ENCODE data around the gene CLEC11A.

CLEC11A gene, protein sequence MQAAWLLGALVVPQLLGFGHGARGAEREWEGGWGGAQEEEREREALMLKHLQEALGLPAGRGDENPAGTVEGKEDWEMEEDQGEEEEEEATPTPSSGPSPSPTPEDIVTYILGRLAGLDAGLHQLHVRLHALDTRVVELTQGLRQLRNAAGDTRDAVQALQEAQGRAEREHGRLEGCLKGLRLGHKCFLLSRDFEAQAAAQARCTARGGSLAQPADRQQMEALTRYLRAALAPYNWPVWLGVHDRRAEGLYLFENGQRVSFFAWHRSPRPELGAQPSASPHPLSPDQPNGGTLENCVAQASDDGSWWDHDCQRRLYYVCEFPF

DNA sequence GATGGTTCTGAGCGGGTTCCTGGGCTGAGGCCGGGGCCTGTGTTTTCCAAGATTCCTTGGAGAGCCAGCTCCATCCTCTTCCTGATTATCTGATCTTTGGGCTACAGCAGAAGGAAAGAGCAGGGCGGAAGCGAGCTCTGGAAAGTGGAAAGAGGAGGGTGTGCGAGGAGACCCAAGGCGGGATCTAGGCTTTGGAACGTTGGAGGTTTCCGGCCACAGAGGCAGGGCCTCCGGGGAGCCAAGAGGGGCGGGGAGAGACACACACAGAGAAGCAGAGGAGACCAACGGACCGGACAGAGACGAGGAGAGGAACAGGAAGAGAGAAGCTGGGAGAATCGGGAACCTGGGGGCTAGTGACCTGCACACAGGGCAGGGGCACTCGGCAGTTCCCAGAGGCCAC, at the start of gene CLEC11A:
Gene CLEC11A (plus strand): TSS at position 296 of the 400 bp plus-strand sequence. CDS start 162 bp downstream, outside the sequence.
- no peak for DNase-seq

DNA sequence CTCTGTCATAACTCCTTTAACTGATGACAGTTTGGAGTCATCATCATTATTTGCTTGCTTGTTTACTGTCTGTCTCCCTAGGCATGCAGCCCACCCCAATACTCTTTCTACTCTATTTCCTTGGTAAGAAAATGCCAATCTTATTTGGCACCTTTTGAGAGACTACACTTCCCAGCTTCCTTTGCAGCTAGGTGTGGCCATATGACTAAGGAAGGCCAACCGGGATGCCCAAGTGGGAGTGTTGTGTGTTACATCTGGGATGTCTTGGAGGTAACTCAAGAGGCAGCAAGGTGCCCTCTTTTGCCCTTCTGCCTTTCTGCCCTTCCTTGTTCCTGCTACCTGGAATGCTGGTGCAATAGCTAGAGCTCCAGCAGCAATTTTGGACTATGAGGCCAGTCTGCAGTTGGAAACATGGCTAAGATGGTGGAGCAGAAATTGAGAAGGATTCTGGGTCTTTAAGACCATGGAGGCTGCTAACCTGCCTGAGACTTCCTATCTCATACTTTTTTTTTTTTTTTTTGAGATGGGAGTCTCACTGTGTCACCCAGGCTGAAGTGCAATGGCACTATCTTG, 46.5 kb upstream of the CLEC11A start:
- no peak for DNase-seq

DNA sequence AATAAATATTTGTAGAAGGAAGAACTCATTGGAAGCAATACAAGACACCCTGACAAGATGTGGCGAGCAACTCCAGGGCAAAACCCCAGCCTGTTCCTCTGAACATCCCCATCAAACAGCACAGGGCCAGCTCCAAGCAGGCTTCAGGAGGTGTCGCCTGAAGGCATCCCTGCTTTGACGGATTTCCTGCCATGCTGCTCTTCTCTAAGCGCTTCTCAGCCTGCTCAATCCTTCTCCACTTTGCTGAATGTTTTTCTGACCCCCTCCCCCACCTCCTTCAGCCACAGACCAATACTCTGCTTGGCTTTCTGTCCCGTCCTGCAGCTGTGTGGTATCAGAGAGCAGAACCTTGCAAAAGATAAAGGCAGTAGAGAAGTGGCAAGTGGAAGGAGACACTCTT, 45.5 kb upstream of the CLEC11A start:
- DNase-seq: no peak

DNA sequence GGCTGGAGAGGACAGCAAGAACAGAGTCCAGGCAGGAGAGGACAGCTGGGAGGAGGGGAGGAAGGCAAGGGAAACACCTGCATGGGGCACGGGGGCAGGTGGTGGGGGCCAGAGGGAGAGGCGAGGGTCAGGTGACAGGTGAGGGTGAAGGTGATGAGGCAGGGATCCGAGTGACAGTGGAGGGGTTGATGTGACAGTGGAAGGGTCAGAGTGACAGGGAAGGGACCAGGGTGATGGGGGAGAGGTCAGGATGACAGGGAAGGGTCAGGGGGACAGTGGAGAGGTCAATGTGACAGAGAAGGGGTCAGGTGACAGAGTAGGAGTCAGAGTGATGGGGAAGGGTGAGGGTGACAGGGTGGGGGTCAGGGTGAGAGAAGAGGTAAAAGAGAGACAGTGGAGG, 44.8 kb upstream of the CLEC11A start:
- DNase-seq: no peak

DNA sequence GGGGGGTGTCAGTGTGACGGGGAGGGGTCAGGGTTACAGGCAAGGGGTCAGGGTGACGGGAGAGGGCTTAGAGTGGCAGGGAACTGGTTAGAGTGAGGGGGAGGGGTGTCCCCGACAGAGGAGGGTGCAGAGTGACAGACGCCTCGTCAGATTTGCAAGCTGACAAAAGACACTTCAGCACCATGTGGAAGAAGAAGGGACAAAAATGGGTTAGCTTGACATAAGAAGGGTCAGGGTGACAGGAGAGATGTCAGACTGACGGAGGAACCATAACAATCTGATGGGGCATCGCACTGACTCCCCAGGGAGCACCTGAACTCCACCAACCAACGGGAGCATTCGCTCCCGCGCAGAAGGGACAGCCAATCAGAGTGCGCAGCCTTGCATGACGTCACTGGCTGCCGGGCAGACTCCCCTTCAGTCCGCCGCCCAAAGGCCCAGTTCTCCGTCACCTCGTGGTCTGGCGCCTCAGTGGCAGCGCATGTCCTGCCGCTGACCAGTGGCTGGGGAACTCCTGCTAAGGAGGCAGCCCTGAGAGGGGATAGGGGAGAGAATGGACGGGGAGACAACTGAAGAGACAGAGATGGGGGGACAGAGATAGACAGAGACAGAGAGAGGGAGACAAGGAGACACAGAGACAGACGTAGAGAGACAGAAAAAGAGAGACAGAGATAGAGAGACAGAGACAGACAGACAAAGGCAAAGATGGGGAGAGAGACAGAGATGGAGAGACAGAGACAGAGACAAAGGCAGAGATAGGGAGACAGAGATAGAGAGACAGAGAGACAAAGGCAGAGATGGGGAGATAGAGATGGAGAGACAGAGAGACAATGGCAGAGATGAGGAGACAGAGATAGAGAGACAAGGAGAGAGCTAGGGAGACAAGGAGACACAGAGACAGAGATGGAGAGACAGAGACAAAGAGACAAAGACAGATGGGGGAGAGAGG, 43.7 kb upstream of the CLEC11A start:
- peak; percentile 26 to 72 for DNase-seq

DNA sequence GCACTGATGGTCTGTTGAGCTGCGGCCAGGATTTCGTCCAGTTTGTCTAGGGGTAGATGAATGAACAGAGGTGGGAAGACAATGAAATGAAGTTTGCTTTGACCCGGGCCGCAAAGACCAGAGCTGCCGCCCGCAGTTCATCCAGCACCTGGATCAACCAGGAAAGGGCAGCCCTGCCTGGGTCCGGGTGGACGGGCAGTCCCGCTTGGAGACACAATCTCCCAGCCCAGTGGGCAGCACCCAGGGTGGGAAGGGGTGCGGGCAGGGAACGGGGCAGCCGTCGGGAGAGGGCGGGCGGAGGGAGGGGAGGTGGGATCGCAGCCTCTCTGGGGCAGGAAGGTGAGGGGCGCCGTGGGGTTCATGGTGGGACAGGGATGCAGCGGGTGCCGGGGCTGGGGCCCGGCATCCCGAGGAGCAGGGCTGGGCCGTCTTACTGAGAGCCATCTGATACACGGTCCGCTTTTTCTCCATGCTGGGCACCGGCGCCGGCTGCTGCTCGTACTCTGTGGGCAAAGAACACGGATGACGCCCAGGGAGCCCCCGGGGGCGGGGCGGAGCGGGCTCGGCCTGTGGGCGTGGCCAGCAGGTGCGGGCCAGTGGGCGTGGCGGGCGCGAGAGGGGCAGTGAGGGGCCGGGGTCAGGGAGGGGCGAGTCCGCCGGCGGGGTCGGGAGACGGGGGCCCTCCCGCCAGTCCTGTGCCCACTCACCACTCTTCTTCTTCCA, 36.7 kb upstream of the CLEC11A start:
- DNase-seq: no peak

DNA sequence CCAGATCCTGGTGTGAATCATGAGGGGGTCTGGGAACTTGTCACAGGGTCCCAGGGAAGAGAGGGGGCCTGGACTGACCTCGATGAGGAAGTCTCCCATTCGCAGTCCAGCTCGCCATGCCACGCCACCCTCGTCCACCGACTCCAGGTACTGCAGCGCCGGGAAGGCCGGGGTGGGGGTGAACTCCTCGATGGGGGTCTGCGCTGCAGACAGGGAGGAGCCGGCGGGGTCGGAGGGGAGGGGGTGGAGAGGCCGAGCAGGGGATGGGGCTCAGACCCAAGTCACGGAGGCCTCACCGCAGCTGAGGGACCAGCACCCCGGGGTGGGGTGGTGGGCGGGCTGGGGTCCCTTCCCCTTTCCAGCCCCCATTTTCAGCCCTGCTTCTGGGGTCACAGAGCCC, 34.4 kb upstream of the CLEC11A start:
- no peak for DNase-seq

DNA sequence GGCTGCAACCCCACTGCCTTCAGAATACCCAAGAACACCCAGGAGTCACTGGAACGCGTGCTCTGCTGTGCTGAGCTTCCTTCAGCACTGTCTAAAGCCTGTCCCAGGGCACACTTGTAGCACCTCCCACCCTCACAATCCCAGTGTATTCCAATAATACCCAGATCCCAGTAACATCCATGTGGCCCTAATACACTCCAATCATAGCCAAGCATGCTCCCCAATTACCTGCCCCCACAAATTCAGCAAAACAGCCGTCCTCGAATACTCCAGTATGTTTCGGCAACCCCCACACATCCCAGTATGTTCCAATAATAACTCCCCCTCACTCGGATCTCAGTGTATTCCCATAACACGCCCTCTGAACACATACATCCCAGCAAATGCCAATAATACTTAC, 32.7 kb upstream of the CLEC11A start:
- DNase-seq: no peak

DNA sequence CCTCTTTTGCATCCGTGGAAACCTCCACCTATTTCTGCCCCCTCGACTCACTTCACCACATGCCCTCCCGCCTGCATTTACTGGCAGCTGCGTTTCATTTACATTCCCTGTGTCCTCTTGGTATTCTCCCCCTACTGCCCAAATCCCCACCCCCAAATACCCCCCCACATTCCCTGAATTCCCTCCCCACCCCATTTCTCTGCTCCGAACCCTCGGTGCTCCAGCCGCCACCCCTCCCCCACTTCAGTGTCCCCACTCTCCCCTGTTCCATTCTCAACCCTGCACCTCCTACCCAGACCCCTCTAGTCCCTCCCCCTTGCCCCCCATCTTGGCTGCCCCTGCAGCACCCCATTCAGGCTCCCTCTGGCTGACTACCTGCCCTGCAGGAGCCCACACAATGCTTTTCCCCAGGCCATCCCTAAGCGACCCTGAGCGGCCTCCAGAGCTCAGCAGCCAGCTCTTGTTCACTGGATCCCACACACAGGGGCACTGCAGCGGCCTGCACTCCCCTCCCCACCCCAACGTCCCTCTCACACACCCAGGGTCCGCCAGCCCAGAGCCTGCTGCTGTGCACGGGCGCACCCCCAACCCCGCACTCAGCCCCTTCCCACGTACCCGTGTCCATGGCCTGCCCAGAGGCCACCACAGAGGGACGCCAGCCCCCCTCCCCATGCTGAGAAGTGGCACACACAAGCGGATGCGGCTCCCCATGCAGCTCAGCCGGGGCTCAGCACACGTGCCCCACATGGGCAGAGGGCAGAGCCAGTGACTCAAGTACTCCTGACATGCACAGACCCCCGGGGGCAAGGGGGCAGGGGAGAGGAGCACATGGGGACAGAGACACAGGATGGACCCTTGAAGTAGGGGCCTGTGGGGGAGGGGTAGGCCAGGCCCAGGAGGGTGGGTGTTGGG, 29.8 kb upstream of the CLEC11A start:
- DNase-seq: no peak

DNA sequence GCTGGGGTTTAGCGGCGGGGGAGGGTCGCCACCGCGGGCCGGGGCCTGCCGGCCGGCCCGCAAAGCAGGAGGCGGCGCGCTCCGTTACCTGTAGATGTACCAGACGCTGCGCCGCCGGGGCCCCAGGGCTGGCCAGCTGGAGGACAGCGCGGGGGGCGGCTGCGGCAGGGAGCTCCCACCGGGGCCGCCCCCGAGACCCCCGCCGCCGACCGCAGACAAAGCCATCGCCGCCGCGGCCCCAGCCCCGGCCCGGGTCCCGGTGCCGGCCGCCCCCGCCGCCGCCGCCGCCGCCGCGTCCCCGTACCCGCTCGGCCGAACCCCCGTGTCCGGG, 28.4 kb upstream of the CLEC11A start:
- no peak for DNase-seq

DNA sequence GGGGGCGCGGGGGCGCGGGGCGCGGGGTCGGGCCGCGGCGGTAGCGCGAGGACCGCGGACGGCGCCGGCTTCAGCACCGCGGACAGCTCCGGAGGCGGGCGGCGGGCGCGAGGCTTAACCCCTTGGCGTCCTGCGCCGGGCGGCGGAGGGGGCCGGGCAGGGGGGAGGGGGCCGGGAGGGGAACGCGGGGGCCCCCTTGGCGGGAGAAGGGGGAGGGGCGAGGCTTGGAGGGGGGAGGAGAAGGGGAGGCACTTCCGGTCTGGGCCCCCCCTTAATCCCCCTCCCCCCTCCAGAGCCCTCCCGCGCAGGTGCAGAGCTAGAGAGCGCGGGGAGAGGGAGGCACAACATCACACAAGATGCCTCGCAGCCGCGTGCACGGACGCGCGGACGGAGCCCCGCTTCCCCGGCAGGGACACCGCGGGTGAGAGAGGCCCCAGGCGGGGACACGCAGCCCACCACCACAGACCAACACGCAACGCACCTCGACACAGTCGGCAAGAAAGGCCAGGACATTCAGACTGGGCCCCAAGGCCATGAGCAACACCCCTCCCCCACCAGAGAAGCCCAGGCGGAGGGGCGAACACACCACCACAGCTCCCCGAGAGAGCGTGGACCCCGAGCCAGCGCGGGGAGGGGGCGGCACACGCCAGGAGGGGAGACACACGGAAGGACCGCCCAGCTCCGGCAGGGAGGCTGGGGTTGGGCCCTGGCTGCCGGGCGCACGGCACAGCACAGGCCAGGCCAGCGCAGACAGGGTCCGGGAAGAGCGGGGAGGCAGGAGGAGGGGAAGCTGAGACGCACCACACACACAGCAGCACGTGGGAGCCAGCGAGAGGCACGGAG, 27.7 kb upstream of the CLEC11A start:
- DNase-seq: no peak

DNA sequence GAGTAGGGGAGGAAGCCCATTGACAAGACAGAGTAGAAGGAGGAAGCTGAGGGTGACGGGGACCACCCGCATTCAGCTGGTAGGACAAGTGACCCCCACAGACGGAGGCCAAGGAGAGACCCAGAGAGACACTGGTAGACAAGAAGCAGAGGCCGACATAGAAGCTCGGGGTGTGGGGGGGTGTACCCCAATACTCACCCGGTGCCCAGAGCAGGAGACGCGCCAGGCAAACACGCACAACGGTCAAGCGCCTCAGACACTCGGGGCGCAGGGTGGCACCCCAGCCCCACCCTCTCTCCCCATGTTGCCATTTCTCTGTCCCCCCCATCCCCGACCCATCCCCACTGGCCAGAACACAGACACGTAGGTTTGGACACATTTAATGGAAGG, 27.1 kb upstream of the CLEC11A start:
- DNase-seq: no peak

DNA sequence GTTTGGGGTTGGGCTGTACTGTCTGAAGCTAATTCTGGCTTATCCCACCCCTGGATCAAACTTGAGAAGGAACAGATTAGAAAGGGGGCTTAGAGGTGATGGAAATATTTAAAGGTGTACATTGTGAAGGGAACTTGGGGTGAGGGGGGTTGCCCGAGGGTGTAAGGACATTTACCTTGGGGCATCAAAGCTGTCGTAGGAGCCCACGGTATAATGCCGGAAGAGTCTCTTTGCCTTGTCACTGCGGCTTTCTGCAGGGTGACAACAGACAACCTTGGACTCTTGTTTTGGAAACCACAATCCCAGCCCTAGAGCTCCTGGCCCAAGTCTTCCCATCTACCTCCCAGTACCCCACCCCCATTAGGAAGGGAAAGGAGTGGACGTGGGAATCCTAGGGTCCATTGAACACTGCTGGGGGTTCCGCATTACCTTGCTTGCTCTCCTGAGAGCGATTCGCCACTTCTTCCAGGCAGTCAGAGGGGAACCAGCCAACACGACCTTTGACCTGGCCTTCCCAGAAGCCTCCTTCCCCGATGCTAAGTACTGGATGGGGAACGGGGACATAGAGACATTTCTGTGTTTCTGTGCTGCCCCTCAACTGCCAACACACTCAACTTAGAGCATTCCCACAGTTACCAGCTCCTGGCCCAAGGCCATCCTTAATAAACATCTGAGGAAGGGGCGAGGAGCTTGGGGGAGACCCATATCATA, 25.6 kb upstream of the CLEC11A start:
- DNase-seq: no peak

DNA sequence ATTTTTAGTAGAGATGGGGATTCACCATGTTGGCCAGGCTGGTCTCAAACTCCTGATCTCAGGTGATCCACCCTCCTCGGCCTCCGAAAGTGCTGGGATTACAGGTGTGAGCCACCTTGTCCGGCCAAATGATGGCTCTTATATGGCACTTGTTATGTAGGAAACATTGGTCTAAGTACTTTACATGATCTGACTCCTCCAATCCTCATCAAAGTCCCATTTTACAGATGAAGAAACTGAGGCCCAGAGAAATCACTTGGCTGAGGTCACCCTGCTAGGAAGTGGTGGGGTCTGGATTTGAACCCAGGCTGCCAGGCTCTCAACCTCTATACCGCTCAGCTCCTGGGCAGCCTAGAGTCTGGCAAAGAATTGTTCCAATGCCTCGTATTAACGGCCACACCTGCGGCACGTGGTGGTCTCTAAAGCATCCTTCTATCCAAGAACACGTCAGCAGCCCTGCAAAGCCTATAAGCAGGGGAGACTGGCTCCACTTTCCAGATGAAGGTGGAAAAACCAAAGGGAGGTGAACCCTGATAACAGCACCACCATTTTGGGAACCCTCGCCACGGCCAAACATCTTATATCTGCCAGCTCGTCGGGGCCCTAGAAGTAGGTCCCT, 21.7 kb upstream of the CLEC11A start:
- no peak for DNase-seq

DNA sequence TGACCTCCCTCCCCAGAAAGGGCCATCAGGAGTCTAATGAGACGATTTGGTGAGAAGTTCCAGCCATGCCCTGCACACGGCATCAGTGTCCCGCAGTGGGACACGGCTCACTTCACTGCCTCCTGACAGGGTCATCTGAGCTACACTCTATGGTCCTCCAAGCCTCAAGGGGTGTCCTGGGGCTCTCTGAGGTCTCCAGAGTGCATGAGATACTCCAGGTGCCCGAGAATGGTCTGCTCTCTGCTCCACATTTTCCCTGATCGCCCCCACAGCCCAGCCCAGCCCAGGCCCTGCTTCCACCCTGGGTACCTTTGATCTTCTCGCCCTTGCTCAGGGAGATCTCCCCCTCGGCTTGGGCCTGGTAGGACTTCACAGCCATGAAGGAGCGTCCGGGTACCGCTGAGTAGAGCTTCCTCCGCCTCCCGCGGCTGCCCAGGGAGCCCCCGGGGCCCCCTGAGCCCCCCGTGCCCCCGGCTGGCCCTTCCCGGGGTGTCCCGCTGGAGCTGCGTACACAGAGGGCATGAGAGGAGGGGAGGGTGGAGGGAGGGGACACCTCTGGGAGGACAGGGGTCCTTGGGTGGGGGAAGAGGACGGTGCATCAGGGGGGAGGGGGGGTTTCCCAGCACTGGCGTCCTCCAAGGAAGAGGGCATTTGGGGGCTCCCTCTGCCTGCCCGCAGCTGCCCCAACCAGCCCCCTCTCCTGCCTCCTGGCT, 20.9 kb upstream of the CLEC11A start:
- DNase-seq: no peak

DNA sequence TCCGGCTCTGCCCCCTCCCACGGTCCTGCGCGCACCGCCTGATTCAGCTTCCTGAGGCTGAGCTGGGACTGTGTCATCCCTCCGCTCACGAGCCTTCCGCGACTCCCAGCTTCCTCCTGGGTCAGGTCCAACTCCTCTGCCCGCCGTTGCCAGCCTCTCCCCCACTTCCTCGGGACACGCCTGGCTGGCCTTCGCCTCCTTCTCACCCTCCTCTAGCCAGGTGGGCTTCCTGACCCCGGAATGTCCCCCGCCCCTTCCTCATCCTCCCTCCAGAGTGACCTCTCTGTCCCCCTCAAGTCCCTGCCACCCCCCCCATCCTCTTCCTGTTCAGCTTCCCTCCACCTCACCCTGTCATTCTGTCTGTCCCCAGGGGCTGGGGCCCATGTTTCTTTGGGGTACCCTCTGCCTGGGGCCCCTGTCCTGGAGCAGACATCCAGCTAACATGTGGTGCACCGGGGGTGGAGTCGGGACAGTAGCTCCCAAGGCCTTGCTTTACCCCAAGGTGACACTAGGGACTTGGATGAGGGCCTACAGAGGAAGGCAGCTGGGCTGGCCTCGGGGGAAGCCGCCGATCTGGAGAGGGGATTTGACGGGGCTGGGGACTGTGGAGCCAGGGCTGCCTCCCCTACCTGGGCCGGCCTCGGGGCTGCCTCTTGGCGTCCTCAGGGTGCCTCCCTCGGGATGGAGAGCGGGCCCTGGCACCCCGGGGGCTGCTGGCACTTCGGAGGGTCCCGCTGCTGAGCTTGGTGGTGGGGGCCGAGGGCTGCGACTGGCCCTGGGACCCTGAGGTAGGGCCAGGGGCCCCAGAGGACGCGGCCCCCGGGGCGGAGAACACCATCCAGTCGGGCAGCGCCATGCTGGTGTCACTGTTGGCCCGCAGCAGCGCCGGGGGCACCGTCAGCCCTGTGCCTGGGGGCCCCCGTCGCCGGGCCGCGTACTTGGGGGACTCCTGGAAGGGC, 20.0 kb upstream of the CLEC11A start:
- DNase-seq: peak; percentile 44 to 65

DNA sequence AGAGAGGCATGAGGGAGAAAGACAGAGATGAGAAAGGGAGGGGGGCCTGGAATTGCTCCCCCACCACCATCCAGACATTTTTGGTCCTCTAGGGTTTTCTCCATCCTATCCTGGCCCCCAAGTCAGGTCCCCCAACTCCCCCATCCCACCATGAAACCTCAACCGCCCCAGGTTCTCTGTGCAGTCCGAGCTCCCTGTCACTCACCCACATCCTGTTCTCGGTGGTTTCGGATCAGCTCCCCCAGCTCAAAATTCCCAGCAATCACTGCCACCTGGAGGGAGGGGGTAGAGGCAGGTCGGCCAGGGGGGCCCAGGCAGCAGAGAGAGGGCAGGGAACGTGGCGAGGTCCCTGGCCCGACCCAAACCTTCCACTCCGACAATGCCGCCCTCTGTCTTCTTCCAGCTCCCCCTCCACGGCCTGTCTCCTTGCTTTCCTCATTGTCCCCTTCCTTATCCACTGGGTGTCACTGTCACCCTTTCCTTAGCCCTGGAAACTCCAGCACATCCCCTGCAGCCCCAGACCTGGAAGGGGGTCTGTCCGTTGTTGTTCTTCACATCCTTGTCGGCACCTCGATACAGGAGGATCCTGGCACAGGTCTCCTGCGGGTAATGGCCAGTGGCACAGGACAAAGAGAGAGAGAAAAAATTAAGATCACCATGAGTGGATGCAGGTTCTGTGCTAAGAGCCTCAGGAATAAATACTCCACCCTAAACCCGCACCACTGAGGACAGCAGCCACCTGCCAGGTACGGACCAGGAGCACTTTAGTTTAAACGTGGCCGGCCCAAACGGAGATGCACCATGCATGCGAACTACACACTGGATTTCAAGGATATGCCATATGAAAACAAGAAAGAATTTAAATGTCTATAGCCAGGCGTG, 19.0 kb upstream of the CLEC11A start:
- DNase-seq: no peak

Data from bone marrow (tissue), 2 donors.